ENCODE data around the gene EPB41L1. TPM values are rescaled to one million over a fixed set of nuclear protein-coding genes. Genes with fewer than 3 reads are reported as not detected.

The EPB41L1 gene
- total and polyA plus RNA-seq, 2 experiments from 2014 or later = 17.0 to 19.2 TPM

DNA sequence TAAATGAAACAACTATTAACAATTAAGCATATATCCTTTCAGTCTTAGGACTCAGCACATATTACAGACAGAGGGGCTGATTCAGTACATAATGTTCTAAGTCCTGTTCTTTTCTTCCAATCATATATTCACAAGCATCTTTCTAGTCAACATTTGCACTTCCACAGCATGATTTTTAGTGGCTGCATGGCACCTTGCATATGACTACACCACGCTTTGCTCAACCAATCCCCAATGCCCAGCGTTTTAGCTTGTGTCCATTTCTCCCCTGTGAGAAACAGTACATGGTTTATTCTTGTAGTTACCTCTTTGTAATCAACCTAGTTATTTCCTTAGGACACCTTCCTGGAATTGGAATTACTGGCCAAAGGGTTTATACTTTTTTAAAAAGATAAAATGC is 115.0 kb downstream of the EPB41L1 start:
- Histone ChIP-seq H3K27ac (no peak overlapping the region), H3K4me1 (ENCODE audit: insufficient read depth) (no peaks in the 10 kb centered on the region), H3K27me3 (replicated peaks; ENCODE audit: insufficient read depth) (peaks cover 14% of the 10 kb centered on the region), H3K9ac (no peak overlapping the region), H3K9me2 (ENCODE audit: insufficient read depth) (no peaks in the 10 kb centered on the region), H4K20me1 (ENCODE audit: insufficient read depth) (no peaks in the 10 kb centered on the region), H2AFZ (no peak overlapping the region), H3K79me2 (ENCODE audit: insufficient read depth) (no peaks in the 10 kb centered on the region), H3K4me3 (no peak overlapping the region), H3K4me2 (ENCODE audit: unreplicated experiment) (no peak overlapping the region), H3F3A (ENCODE audit: insufficient read depth) (no peaks in the 10 kb centered on the region), H3K9me3 (ENCODE audit: low read depth) (no peaks in the 10 kb centered on the region), H3K36me3 (ENCODE audit: low read depth) (no peaks in the 10 kb centered on the region)
- in situ Hi-C loops (cut with MboI) = no loop called here
- WGBS, 2 experiments (ENCODE audit: low coverage in 1 of 2, low lambda C conversion rate in 2 of 2, missing lambda C conversion rate in 2 of 2) = 55 to 63% methylated on average over 2 of the region's 2 CpGs
- TF ChIP-seq EZH2 (IDR thresholded peaks at IDR 0.05; ENCODE audit: insufficient read depth, poor library complexity, severe bottlenecking) (no peak), EZH2phosphoT487 (IDR thresholded peaks at IDR 0.05; ENCODE audit: insufficient read depth, low read depth) (no peak)
- DNase-seq = no peak

DNA sequence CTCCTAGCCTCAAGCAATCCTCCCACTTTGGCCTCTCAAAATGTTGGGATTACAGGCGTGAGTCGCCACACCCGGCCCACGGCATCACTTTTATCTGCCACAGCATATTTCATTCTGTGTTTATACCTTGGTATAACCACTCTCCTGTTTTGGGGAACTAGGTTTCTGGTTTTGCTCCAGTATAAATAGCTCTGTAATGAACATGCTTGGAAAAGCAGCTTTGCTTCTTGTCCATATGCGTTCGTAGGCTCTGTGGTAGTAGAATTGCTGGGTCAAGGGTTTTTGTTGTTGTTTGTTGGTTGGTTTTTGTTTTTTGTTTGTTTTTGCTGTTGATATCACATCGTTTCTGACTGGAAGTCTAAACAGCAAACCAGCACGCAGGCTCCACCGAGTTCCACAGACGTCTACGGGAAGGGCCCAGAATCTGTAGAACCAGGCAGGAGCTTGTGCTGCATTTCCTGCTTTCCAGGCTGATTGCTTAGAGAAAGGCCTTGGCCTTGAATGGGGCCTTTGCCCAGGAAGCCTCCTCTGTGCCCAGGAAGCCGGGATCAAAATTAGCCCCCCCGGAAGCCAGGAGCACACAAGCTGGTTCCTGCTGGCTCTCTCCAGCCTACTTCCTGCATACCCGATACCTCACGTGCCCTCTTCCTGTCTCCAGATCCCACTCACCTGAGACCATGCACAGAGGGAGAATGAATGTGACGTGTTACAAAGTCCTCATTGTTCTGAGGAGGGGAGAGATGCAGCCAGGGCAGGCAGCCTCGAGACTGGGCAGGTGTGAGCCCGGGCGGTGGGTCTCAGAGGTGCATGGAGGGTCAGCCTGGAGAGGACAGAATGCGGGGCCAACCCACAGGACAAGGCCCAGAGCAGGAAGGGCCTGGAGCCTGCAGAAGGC is 116.5 kb downstream of the EPB41L1 start:
- no peaks in the 10 kb centered on the region for H3F3A ChIP-seq (ENCODE audit: insufficient read depth)
- H3K79me2 ChIP-seq (ENCODE audit: insufficient read depth) = no peaks in the 10 kb centered on the region
- WGBS, 2 experiments (ENCODE audit: low coverage in 1 of 2, low lambda C conversion rate in 2 of 2, missing lambda C conversion rate in 2 of 2) = 73 to 74% methylated on average over 20 of the region's 20 CpGs
- H3K9me2 ChIP-seq (ENCODE audit: insufficient read depth) = no peaks in the 10 kb centered on the region
- no peak overlapping the region for H3K9ac ChIP-seq
- H3K4me3 ChIP-seq = no peak overlapping the region
- no peaks in the 10 kb centered on the region for H3K9me3 ChIP-seq (ENCODE audit: low read depth)
- no peaks in the 10 kb centered on the region for H3K4me1 ChIP-seq (ENCODE audit: insufficient read depth)
- no peaks in the 10 kb centered on the region for H4K20me1 ChIP-seq (ENCODE audit: insufficient read depth)
- H2AFZ ChIP-seq = no peak overlapping the region
- peaks cover 24% of the 10 kb centered on the region for H3K27me3 ChIP-seq (replicated peaks; ENCODE audit: insufficient read depth)
- in situ Hi-C loops (cut with MboI) = no loop called here
- H3K4me2 ChIP-seq (ENCODE audit: unreplicated experiment) = no peak overlapping the region
- DNase-seq = no peak
- TF ChIP-seq EZH2 (IDR thresholded peaks at IDR 0.05; ENCODE audit: insufficient read depth, poor library complexity, severe bottlenecking) (no peak), EZH2phosphoT487 (IDR thresholded peaks at IDR 0.05; ENCODE audit: insufficient read depth, low read depth) (no peak)
- H3K36me3 ChIP-seq (ENCODE audit: low read depth) = no peaks in the 10 kb centered on the region
- no peak overlapping the region for H3K27ac ChIP-seq

DNA sequence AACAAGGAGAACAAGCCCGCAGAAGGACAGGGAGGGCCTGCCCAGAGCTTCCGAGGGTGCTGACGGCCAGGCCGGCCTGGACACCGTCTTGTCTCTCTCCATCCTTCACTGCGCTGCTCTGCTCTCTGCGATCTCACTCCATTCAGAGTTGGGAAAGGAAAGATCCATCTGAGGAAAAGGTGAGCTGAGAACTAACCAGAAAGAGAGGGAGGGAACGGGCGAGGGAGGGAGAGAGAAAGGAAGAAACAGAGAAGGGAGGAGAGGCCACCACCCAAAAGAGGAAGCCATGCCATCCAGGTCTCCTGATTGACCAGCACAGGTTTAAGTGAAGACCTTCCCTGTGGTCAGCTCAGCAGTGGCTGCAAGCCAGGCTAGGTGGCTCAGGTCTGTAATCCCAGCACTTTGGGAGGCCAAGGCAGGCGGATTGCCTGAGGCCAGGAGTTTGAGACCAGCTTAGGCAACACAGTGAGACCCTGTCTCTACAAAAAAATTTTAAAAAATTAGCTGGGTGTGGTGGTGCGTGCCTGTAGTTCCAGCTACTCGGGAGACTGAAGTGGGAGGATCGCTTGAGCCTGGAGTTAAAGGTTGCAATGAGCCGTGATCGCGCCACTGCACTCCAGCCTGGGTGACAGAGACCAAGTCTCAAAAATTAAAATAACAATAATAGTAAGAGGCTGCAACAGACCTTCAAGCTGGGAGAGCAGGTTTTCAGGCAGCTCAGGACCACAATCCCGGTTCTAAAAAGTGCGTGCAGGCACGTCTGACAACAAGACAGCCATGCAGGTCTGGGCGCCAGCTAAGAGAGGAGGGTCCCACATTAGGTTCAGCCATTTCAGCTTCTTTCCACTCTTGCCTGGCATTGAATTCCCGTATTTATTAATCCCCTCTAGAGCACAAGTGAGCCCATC is 117.4 kb downstream of the EPB41L1 start:
- no peak for DNase-seq
- in situ Hi-C loops (cut with MboI) = no loop called here

DNA sequence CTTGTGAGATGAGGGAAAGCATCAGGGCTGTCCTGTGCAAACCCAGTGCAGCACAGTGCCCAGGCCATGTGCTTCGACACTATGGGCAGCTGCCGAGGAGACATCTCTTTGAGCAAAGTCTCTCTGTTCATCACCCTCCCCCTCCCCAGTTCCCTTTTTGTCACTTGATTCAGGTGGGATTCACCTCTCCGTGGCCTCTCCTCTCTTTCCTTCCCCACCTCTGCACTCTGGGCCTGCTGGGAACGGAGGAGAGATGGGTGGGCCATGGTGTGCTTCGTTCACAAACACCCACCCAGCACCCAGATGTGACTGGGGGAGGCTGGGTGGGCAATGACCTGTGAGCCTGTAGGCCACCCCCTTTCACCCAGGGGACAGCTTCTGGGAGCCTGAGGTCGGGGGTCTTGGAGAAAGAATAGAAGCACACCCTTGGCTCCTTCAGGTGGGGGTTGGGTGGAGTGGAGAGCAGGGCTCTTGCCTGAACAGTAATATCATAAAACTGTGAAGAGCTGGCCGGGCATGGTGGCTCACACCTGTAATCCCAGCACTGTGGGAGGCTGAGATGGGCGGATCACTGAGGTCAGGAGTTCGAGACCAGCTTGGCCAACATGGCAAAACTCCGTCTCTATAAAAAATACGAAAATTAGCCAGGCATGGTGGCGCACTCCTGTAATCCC is 118.1 kb downstream of the EPB41L1 start:
- no peak for DNase-seq
- no peak overlapping the region for H3K9ac ChIP-seq
- H3K79me2 ChIP-seq (ENCODE audit: insufficient read depth) = no peaks in the 10 kb centered on the region
- no peaks in the 10 kb centered on the region for H4K20me1 ChIP-seq (ENCODE audit: insufficient read depth)
- in situ Hi-C loops (cut with MboI) = no loop called here
- no peak overlapping the region for H2AFZ ChIP-seq
- no peak overlapping the region for H3K4me3 ChIP-seq
- no peaks in the 10 kb centered on the region for H3K36me3 ChIP-seq (ENCODE audit: low read depth)
- no peaks in the 10 kb centered on the region for H3F3A ChIP-seq (ENCODE audit: insufficient read depth)
- H3K4me1 ChIP-seq (ENCODE audit: insufficient read depth) = no peaks in the 10 kb centered on the region
- H3K4me2 ChIP-seq (ENCODE audit: unreplicated experiment) = no peak overlapping the region
- peaks cover 35% of the 10 kb centered on the region for H3K27me3 ChIP-seq (replicated peaks; ENCODE audit: insufficient read depth)
- TF ChIP-seq EZH2 (IDR thresholded peaks at IDR 0.05; ENCODE audit: insufficient read depth, poor library complexity, severe bottlenecking) = no peak
- TF ChIP-seq EZH2phosphoT487 (IDR thresholded peaks at IDR 0.05; ENCODE audit: insufficient read depth, low read depth) = no peak
- H3K9me2 ChIP-seq (ENCODE audit: insufficient read depth) = no peaks in the 10 kb centered on the region
- no peaks in the 10 kb centered on the region for H3K9me3 ChIP-seq (ENCODE audit: low read depth)
- H3K27ac ChIP-seq = no peak overlapping the region
- WGBS, 2 experiments (ENCODE audit: low coverage in 1 of 2, low lambda C conversion rate in 2 of 2, missing lambda C conversion rate in 2 of 2) = 58% methylated on average over 12 of the region's 12 CpGs

More for the DNA sequence above, 117.4 kb downstream of the EPB41L1 start:
- Histone ChIP-seq H3F3A (ENCODE audit: insufficient read depth) (no peaks in the 10 kb centered on the region), H3K27ac (no peak overlapping the region), H3K4me2 (ENCODE audit: unreplicated experiment) (no peak overlapping the region), H3K9me3 (ENCODE audit: low read depth) (no peaks in the 10 kb centered on the region), H2AFZ (no peak overlapping the region), H3K79me2 (ENCODE audit: insufficient read depth) (no peaks in the 10 kb centered on the region), H3K9me2 (ENCODE audit: insufficient read depth) (no peaks in the 10 kb centered on the region), H4K20me1 (ENCODE audit: insufficient read depth) (no peaks in the 10 kb centered on the region), H3K9ac (no peak overlapping the region), H3K4me1 (ENCODE audit: insufficient read depth) (no peaks in the 10 kb centered on the region), H3K36me3 (ENCODE audit: low read depth) (no peaks in the 10 kb centered on the region), H3K27me3 (replicated peaks; ENCODE audit: insufficient read depth) (peaks cover 28% of the 10 kb centered on the region), H3K4me3 (no peak overlapping the region)
- TF ChIP-seq EZH2 (IDR thresholded peaks at IDR 0.05; ENCODE audit: insufficient read depth, poor library complexity, severe bottlenecking) = no peak
- no peak for TF ChIP-seq EZH2phosphoT487 (IDR thresholded peaks at IDR 0.05; ENCODE audit: insufficient read depth, low read depth)
- 58 to 62% methylated on average over 19 to 21 of the region's 21 CpGs for WGBS, 2 experiments (ENCODE audit: low coverage in 1 of 2, low lambda C conversion rate in 2 of 2, missing lambda C conversion rate in 2 of 2)
